ENCODE measurements around the gene AKNA. TPM values are rescaled to one million over a fixed set of nuclear protein-coding genes. Genes with fewer than 3 reads are reported as not detected.

Gene AKNA
- total RNA-seq, 2 donors from 2014 or later, result 7.3 to 11.9 TPM

DNA sequence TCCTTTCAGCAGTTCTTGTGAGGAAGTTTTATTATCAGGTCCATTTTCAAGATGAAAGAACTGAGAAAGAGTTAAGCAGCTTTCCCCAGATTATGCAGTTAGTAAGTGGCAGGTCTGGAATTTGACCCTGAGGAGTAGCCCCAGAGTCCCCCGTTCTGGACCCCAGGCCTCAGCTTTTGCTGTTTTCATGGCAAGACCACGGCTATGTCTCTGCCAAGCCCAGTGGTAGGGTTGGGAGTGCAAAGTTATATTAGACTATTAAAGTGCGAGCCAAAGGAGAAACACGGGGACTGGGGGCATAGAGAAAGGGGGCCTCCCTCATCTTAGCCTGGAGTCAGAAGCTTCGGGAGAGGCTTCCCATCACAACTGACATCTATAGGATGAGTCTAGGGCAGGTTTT lies 84.2 kb downstream of the AKNA start:
- intact Hi-C loops (cut with DNase I), result no loop called here
- 70 to 75% methylated on average over 5 of the region's 5 CpGs for WGBS, 2 donors
- Histone ChIP-seq H3K27me3 (no peaks in the 10 kb centered on the region), H3K4me1 (no peaks in the 10 kb centered on the region), H3K36me3 (replicated peaks in 1 of 2; ENCODE audit: insufficient read depth in 1 of 2, low read depth in 2 of 2) (no peaks in the 10 kb centered on the region), H3K4me3 (no peak overlapping the region), H3K9me3 (no peaks in the 10 kb centered on the region), H3K27ac (no peak overlapping the region)
- DNase-seq (peak in 1 of 4 donors; percentile 3), ATAC-seq (no peak)
- TF ChIP-seq CTCF (IDR thresholded peaks at IDR 0.05) (no peak), POLR2A (IDR thresholded peaks at IDR 0.05) (no peak)

- TF ChIP-seq CTCF (IDR thresholded peaks at IDR 0.05), result no peak
- no peak for TF ChIP-seq POLR2A (IDR thresholded peaks at IDR 0.05)
- ATAC-seq (no peak), DNase-seq (peak in 1 of 4 donors; percentile 4)
- intact Hi-C loops (cut with DNase I), result no loop called here
- no peak overlapping the region for H3K4me3 ChIP-seq
- H3K36me3 ChIP-seq (replicated peaks in 1 of 2; ENCODE audit: insufficient read depth in 1 of 2, low read depth in 2 of 2), result no peaks in the 10 kb centered on the region
- H3K27ac ChIP-seq, result no peak overlapping the region
- no peaks in the 10 kb centered on the region for H3K4me1 ChIP-seq
- no peaks in the 10 kb centered on the region for H3K9me3 ChIP-seq
- 79 to 88% methylated on average over 6 of the region's 6 CpGs for WGBS, 2 donors
- no peaks in the 10 kb centered on the region for H3K27me3 ChIP-seq
Measured at GRCh38 chr9:114302727-114303126, 85.1 kb downstream of the AKNA start.

DNA sequence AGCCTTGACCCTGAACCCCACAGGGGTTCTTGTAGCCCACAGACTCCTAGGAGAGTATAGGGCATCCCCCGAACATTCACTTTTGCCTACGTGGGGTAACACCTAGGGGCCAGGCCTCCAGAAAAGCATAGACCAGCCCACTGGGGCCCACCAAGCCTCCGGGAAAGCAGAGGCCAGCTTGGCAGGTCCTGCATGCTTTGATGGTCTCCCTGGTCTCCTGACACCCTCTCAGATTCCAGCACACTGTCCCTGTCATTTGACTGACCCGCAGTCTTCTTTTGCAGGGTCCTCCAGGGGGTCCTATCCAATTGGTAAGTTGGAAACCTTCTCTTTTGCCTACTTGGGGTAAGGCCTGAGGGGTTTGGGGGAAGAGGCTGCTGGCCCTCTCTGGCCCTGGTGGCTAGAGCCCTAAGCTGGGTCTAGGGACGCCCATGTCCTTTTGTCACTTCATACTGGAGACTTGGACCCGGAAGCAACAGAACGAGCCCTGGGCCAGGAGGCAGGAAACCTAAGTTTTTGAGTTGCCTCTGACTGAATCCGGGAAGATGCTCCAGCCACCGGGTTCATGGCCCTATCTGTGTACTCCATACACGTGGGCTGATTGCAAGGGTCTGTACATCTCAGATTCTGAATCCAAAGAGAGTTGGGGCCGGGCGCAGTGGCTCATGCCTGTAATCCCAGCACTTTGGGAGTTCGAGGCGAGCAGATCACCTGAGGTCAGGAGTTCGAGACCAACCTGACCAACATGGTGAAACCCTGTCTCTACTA lies 85.8 kb downstream of the AKNA start:
- H3K4me1 ChIP-seq, result no peaks in the 10 kb centered on the region
- H3K27ac ChIP-seq, result no peak overlapping the region
- intact Hi-C loops (cut with DNase I), result no loop called here
- TF ChIP-seq CTCF (IDR thresholded peaks at IDR 0.05), result no peak
- TF ChIP-seq POLR2A (IDR thresholded peaks at IDR 0.05), result no peak
- DNase-seq (peak in 2 of 4 donors; percentile 1 to 6), ATAC-seq (no peak)
- no peaks in the 10 kb centered on the region for H3K27me3 ChIP-seq
- no peaks in the 10 kb centered on the region for H3K36me3 ChIP-seq (replicated peaks in 1 of 2; ENCODE audit: insufficient read depth in 1 of 2, low read depth in 2 of 2)
- WGBS, 2 donors, result 84 to 86% methylated on average over 9 to 15 of the region's 15 CpGs
- H3K9me3 ChIP-seq, result no peaks in the 10 kb centered on the region
- H3K4me3 ChIP-seq, result no peak overlapping the region

DNA sequence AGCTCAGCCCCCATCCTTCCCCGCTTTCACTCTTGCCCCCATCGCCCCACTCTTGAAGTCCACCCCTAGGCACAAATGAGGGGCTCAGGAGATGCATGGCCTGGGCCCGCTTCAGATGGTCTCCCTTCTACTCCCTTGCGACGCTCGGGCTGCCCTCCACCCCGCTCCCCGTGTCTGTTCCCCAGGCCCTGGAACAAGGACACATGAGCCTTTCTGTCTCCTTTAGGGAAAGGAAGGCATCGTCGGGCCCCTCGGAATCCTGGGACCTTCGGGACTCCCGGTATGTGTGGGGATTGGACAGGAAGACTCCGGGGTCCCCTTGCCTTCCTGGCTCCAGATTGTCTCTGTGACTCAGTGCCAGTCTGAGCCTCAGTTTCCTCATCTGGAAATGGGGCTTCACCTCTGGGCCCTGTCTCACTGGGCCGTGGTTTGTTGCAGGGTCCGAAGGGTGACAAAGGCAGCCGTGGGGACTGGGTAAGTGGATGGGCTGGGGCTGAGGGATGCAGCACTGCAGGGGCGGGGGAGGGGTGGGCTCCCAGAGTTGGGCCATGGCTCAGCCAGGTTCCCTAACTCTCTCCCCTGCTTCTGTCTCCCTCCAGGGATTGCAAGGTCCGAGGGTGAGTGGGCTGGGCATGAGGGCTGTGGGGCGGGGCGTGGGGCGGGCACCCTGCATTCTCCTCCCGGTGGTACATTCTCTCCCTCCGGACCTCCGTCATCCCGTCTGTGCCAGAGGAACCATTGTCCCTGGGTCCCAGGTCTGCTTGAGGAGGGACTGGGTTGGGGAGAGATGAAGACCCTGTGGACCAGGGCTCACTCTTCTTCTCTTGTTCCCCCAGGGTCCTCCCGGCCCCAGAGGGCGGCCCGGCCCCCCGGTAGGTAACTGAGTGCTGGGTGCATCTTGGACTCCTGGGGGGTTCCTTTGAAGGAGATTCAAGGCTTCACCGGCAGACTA lies 86.7 kb downstream of the AKNA start:
- H3K36me3 ChIP-seq (replicated peaks in 1 of 2; ENCODE audit: insufficient read depth in 1 of 2, low read depth in 2 of 2), result no peaks in the 10 kb centered on the region
- no peak for TF ChIP-seq POLR2A (IDR thresholded peaks at IDR 0.05)
- no peak for TF ChIP-seq CTCF (IDR thresholded peaks at IDR 0.05)
- ATAC-seq, result no peak
- H3K9me3 ChIP-seq, result no peaks in the 10 kb centered on the region
- no peaks in the 10 kb centered on the region for H3K4me1 ChIP-seq
- 87 to 90% methylated on average over 24 to 30 of the region's 31 CpGs for WGBS, 2 donors
- no peak overlapping the region for H3K27ac ChIP-seq
- H3K27me3 ChIP-seq, result no peaks in the 10 kb centered on the region
- intact Hi-C loops (cut with DNase I), result no loop called here
- no peak overlapping the region for H3K4me3 ChIP-seq
- peak in 2 of 4 donors; percentile 1 to 5 for DNase-seq
